ENCODE results near the gene OSBPL10. TPM values are rescaled to one million over a fixed set of nuclear protein-coding genes. Genes with fewer than 3 reads are reported as not detected.
A peak's percentile ranks its signal among the peaks of the same experiment; 100 is the strongest.

The OSBPL10 gene
- total and polyA plus RNA-seq, 4 donors: 3.9 to 33.0 (median 13.1) TPM

DNA sequence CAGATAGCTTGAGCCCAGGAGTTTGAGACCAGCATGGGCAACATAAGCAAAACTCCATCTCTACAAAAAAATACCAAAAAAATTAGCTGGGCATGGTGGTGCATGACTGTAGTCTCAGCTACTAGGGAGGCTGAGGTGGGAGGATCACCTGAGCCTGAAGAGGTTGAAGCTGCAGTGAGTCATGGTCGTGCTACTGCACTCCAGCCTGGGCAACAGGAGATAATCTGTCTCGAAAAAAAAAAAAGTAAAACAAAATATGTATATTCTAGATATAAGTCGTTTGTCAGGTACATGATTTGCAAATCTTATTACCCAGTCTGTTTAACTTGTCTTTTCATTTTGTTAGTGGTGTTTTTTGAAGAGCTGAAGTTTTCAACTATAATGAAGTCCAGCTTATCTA lies 40.7 kb upstream of the OSBPL10 start:
- TF ChIP-seq, protein P1, sequence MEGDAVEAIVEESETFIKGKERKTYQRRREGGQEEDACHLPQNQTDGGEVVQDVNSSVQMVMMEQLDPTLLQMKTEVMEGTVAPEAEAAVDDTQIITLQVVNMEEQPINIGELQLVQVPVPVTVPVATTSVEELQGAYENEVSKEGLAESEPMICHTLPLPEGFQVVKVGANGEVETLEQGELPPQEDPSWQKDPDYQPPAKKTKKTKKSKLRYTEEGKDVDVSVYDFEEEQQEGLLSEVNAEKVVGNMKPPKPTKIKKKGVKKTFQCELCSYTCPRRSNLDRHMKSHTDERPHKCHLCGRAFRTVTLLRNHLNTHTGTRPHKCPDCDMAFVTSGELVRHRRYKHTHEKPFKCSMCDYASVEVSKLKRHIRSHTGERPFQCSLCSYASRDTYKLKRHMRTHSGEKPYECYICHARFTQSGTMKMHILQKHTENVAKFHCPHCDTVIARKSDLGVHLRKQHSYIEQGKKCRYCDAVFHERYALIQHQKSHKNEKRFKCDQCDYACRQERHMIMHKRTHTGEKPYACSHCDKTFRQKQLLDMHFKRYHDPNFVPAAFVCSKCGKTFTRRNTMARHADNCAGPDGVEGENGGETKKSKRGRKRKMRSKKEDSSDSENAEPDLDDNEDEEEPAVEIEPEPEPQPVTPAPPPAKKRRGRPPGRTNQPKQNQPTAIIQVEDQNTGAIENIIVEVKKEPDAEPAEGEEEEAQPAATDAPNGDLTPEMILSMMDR (IDR thresholded peaks at IDR 0.05; ENCODE audit: control extremely low read depth, extremely low read depth): no peak
- H3K36me3 ChIP-seq (ENCODE audit: control insufficient read depth in 4 of 4, insufficient read depth in 4 of 4, low read length in 4 of 4): no peaks in the 10 kb centered on the region
- H3K27me3 ChIP-seq (ENCODE audit: control insufficient read depth in 3 of 3, insufficient read depth in 3 of 3, low read length in 2 of 3): no peaks in the 10 kb centered on the region
- WGBS, 2 donors: 82 to 85% methylated on average over 3 of the region's 3 CpGs
- no peak overlapping the region for H3K27ac ChIP-seq (ENCODE audit: low read depth in 1 of 2, low read length in 1 of 2)
- ATAC-seq (ENCODE audit: insufficient read depth, low FRiP score) (no peak), DNase-seq (no peak)
- no peak overlapping the region for H3K9ac ChIP-seq (ENCODE audit: insufficient read depth in 1 of 2, low read length in 2 of 2)
- peaks cover 0 to 23% (median 0%) of the 10 kb centered on the region in 5 donors for H3K4me1 ChIP-seq (ENCODE audit: control insufficient read depth in 5 of 5, insufficient read depth in 5 of 5, low read length in 5 of 5)
- H3K4me3 ChIP-seq: no peak overlapping the region
- H3K9me3 ChIP-seq (ENCODE audit: control insufficient read depth in 4 of 4, insufficient read depth in 3 of 4, low read length in 3 of 4): no peaks in the 10 kb centered on the region

DNA sequence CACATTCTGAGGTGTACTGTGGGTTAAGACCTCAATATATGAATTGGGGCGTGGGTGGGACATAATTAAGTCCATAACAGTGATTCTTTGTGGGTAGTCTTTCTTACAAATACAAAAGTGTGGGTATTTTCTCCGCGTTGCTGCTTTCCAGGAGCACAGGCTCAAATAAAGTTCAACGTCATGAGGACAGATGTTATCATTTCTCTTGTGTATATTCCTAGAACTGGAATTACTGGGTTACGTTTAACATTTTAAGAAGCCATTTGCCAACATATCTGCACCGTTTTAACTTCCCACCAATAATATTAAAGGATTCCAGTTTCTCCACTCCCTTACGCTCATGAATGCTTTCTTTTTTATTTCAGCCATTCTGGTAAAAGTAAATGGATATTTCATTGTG lies 40.1 kb upstream of the OSBPL10 start:
- no peaks in the 10 kb centered on the region for H3K27me3 ChIP-seq (ENCODE audit: control insufficient read depth in 3 of 3, insufficient read depth in 3 of 3, low read length in 2 of 3)
- H3K27ac ChIP-seq (ENCODE audit: low read depth in 1 of 2, low read length in 1 of 2): no peak overlapping the region
- no peak overlapping the region for H3K4me3 ChIP-seq
- H3K36me3 ChIP-seq (ENCODE audit: control insufficient read depth in 4 of 4, insufficient read depth in 4 of 4, low read length in 4 of 4): no peaks in the 10 kb centered on the region
- peaks cover 0 to 23% (median 0%) of the 10 kb centered on the region in 5 donors for H3K4me1 ChIP-seq (ENCODE audit: control insufficient read depth in 5 of 5, insufficient read depth in 5 of 5, low read length in 5 of 5)
- H3K9ac ChIP-seq (ENCODE audit: insufficient read depth in 1 of 2, low read length in 2 of 2): no peak overlapping the region
- WGBS, 2 donors: 87 to 94% methylated on average over 7 of the region's 7 CpGs
- TF ChIP-seq, protein P1 (IDR thresholded peaks at IDR 0.05; ENCODE audit: control extremely low read depth, extremely low read depth): no peak
- no peak for ATAC-seq (ENCODE audit: insufficient read depth, low FRiP score)
- H3K9me3 ChIP-seq (ENCODE audit: control insufficient read depth in 4 of 4, insufficient read depth in 3 of 4, low read length in 3 of 4): no peaks in the 10 kb centered on the region
- DNase-seq: no peak

DNA sequence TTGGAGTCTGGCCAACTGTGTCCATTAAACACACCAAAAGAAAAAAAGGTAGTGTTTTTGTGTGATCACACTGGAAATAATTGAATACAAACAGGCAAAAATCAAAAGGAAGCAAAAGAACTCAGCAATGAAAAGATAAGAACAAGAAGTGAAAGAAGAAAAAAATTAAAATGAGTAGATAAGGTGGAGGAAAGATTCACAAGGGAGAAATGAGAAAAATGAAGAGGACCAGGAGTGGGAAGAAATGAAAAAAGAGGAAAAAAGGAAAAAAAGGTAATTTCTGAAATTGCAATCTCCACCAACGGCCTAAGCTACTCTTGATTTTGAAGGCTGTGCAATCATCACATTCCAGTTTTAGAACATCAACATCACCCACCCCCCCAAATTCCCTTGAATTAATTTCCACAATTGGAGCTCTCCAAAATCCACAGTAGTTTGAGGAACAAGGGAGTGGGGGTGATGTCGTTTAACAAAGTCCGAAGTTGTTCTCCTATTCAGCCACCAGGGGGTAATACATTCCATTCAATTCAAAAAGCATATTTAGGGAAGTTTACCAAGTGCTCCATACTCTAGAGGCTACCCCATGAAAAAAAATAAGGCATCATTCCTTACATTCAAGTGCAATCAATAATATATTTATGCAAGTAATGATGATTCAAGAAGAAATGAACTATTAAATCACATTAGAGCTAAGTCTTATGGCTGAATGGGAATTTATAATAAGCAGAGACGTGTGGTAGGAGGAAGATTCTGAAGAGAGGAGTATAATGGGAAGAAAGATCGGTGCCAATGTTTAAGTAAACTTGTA lies 37.9 kb upstream of the OSBPL10 start:
- peaks cover 0 to 23% (median 0%) of the 10 kb centered on the region in 5 donors for H3K4me1 ChIP-seq (ENCODE audit: control insufficient read depth in 5 of 5, insufficient read depth in 5 of 5, low read length in 5 of 5)
- DNase-seq (peak; percentile 27 to 81 (median 81)), ATAC-seq (ENCODE audit: insufficient read depth, low FRiP score) (peak; percentile 62)

More for the DNA sequence above, 37.9 kb upstream of the OSBPL10 start:
- no peaks in the 10 kb centered on the region for H3K36me3 ChIP-seq (ENCODE audit: control insufficient read depth in 4 of 4, insufficient read depth in 4 of 4, low read length in 4 of 4)
- no peak overlapping the region for H3K4me3 ChIP-seq
- TF ChIP-seq, protein P1 (IDR thresholded peaks at IDR 0.05; ENCODE audit: control extremely low read depth, extremely low read depth): peak; percentile 56
- H3K27me3 ChIP-seq (ENCODE audit: control insufficient read depth in 3 of 3, insufficient read depth in 3 of 3, low read length in 2 of 3): no peaks in the 10 kb centered on the region
- H3K9me3 ChIP-seq (ENCODE audit: control insufficient read depth in 4 of 4, insufficient read depth in 3 of 4, low read length in 3 of 4): no peaks in the 10 kb centered on the region
- H3K9ac ChIP-seq (ENCODE audit: insufficient read depth in 1 of 2, low read length in 2 of 2): no peak overlapping the region
- WGBS, 2 donors: 39 to 48% methylated on average over 5 of the region's 5 CpGs
- H3K27ac ChIP-seq (ENCODE audit: low read depth in 1 of 2, low read length in 1 of 2): no peak overlapping the region
